HepG2 (cell line): ENCODE measurements around the gene PTGIR. TPM values are rescaled to one million over a fixed set of nuclear protein-coding genes. Genes with fewer than 3 reads are reported as not detected.

Experiments
- ATAC-seq: fragments of 200-7000 bp; cut with Tn5 transposase; 3 replicates; pipeline ENCODE4 v1.9.1; 2020; ENCODE audit warnings: mild to moderate bottlenecking, moderate library complexity
- BruUV-seq: library from RNA; stranded (reverse); fragments of 400-500 nt; replicated peaks from 2 replicates; lab custom pipeline; 2021; lab: Mats Ljungman, UMichigan
- CTCF ChIA-PET: fragments of 300-600 bp; formaldehyde crosslinking; extraction: SDS; loops from one replicate; lab custom pipeline; 2021; ENCODE audit warnings: low total read pairs, inconsistent platforms, low intra/inter-chr PET ratio; lab: Yijun Ruan, JAX
- POLR2A ChIA-PET: fragments of 350-600 bp; sonication (Branson Sonifier 250); formaldehyde crosslinking; loops from one replicate; lab custom pipeline; 2020; ENCODE audit warnings: antibody characterized with exemption, inconsistent platforms; lab: Yijun Ruan, JAX
- DNase-seq: peaks from one replicate; pipeline ENCODE4 v3.0.0-alpha.2; 2015; ENCODE audit warnings: low spot score
- FAIRE-seq: peaks from 3 replicates; lab custom pipeline; 2011; peaks lifted over from hg19 to GRCh38; lab: Jason Lieb, UNC
- H2AFZ ChIP-seq: one replicate; pipeline ENCODE4 v1.6.1; 2011; ENCODE audit warnings: low read length, inconsistent platforms
- H3K27ac ChIP-seq: fragments of 300-600 bp; 3 replicates; pipeline ENCODE4 v1.8.0; 2011; ENCODE audit warnings: mixed run types, mild to moderate bottlenecking, mixed read lengths, low read length, inconsistent platforms; ENCODE audit not compliant: insufficient read depth; ENCODE audit errors: extremely low read length
- H3K27me3 ChIP-seq, 2 experiments: fragments of 200-600 bp in 1 of 2; 2 replicates in 1 of 2; 3 replicates in 1 of 2; pipeline versions ENCODE4 v1.6.0 to v1.8.0; 2011; ENCODE audit warnings: low read length in 2 of 2, mild to moderate bottlenecking in 2 of 2, moderate library complexity in 2 of 2, inconsistent platforms in 1 of 2; ENCODE audit not compliant: insufficient read depth in 2 of 2, control insufficient read depth in 1 of 2
- H3K36me3 ChIP-seq, 2 experiments: fragments of 200-600 bp in 1 of 2; replicated peaks in 1 of 2; 2 replicates in 1 of 2; 3 replicates in 1 of 2; pipeline versions ENCODE4 v1.5.1 to v1.8.0; 2011; ENCODE audit warnings: low read length in 2 of 2, inconsistent platforms in 1 of 2; ENCODE audit not compliant: insufficient read depth in 2 of 2, control insufficient read depth in 1 of 2
- H3K4me1 ChIP-seq: 2 replicates; pipeline ENCODE4 v1.5.1; 2012; ENCODE audit warnings: low read length, inconsistent platforms; ENCODE audit not compliant: insufficient read depth
- H3K4me2 ChIP-seq: 2 replicates; pipeline ENCODE4 v1.6.0; 2011; ENCODE audit warnings: low read depth, low read length, inconsistent platforms
- H3K4me3 ChIP-seq, 3 experiments: fragments of 200-600 bp in 1 of 3; sonication (generic), shearing (Covaris generic) in 1 of 3; replicated peaks in 1 of 3; 2 replicates each; pipeline ENCODE4 v1.5.1; 2011 to 2016; ENCODE audit warnings: low read length in 3 of 3, inconsistent platforms in 2 of 3, low read depth in 2 of 3, mild to moderate bottlenecking in 2 of 3, control low read depth in 1 of 3, mixed read lengths in 1 of 3; ENCODE audit not compliant: insufficient read depth in 1 of 3
- H3K79me2 ChIP-seq: one replicate; pipeline ENCODE4 v1.6.1; 2011; ENCODE audit warnings: low read length, inconsistent platforms; ENCODE audit not compliant: insufficient read depth
- H3K9ac ChIP-seq: 2 replicates; pipeline ENCODE4 v1.6.0; 2011; ENCODE audit warnings: mild to moderate bottlenecking, low read depth, low read length, inconsistent platforms; ENCODE audit not compliant: insufficient read depth
- H3K9me3 ChIP-seq: 2 replicates; pipeline ENCODE4 v1.5.1; 2012; ENCODE audit warnings: mild to moderate bottlenecking, low read length
- H4K20me1 ChIP-seq: 2 replicates; pipeline ENCODE4 v1.6.0; 2011; ENCODE audit warnings: inconsistent platforms, mild to moderate bottlenecking, low read length, moderate library complexity; ENCODE audit not compliant: insufficient read depth
- ADNP ChIP-seq: sonication (generic); formaldehyde crosslinking; IDR thresholded peaks from 2 replicates; pipeline ENCODE4 v1.4.0; 2020; ENCODE audit warnings: missing genetic modification reagents
- AGO2 ChIP-seq: fragments of 200-400 bp; formaldehyde crosslinking; optimal IDR thresholded peaks from 2 replicates; pipeline ENCODE3; 2017; ENCODE audit warnings: mild to moderate bottlenecking, low read depth, low read length, moderate library complexity
- GLMP ChIP-seq: sonication (generic); formaldehyde crosslinking; IDR thresholded peaks from 2 replicates; pipeline ENCODE4 v1.9.0; 2021; ENCODE audit warnings: missing genetic modification reagents, mild to moderate bottlenecking, borderline replicate concordance
- HNRNPUL1 ChIP-seq: fragments of 200-400 bp; formaldehyde crosslinking; IDR thresholded peaks from 2 replicates; pipeline ENCODE4 v1.6.1; 2017; ENCODE audit warnings: low read depth, mild to moderate bottlenecking, low read length, moderate library complexity
- KDM3A ChIP-seq: IDR thresholded peaks from 2 replicates; pipeline ENCODE4 v1.6.1; 2018; ENCODE audit warnings: low read depth, missing compliant biosample characterization
- NFYB ChIP-seq: sonication (generic); formaldehyde crosslinking; IDR thresholded peaks from 2 replicates; pipeline ENCODE4 v1.4.0; 2020; ENCODE audit warnings: missing genetic modification reagents
- NONO ChIP-seq, 2 experiments: fragments of 450-650 bp in 1 of 2; sonication (generic) in 1 of 2; formaldehyde crosslinking in 1 of 2; IDR thresholded peaks in 1 of 2; conservative IDR thresholded peaks in 1 of 2; 2 replicates each; pipeline versions ENCODE4 v1.6.1 to v1.8.0; 2017 to 2022; ENCODE audit warnings: mild to moderate bottlenecking in 1 of 2, missing genetic modification reagents in 1 of 2, moderate library complexity in 1 of 2
- PAF1 ChIP-seq: IDR thresholded peaks from 2 replicates; pipeline ENCODE4 v1.6.1; 2016; ENCODE audit warnings: missing genetic modification reagents, missing compliant biosample characterization
- POLR2AphosphoS2 ChIP-seq: IDR thresholded peaks from 2 replicates; pipeline ENCODE4 v1.6.1; 2011; ENCODE audit warnings: low read depth, low read length, improper control_type of control experiment
- POLR2AphosphoS5 ChIP-seq: IDR thresholded peaks from 2 replicates; pipeline ENCODE4 v1.6.1; 2012; ENCODE audit warnings: low read depth, low read length
- POLR2G ChIP-seq: fragments of 200-400 bp; formaldehyde crosslinking; IDR thresholded peaks from 2 replicates; pipeline ENCODE4 v1.6.1; 2018; ENCODE audit warnings: mild to moderate bottlenecking, low read depth, low read length, moderate library complexity
- PREB ChIP-seq: sonication (generic); formaldehyde crosslinking; IDR thresholded peaks from 2 replicates; pipeline ENCODE4 v1.4.0; 2020; ENCODE audit warnings: missing genetic modification reagents
- RBM22 ChIP-seq: fragments of 200-400 bp; formaldehyde crosslinking; optimal IDR thresholded peaks from 2 replicates; pipeline ENCODE3; 2017; ENCODE audit warnings: mild to moderate bottlenecking, low read length, moderate library complexity
- SALL1 ChIP-seq: sonication (generic); formaldehyde crosslinking; IDR thresholded peaks from 2 replicates; pipeline ENCODE4 v1.8.0; 2022; ENCODE audit warnings: mild to moderate bottlenecking, missing genetic modification reagents
- SIN3B ChIP-seq: fragments of 150-350 bp; IDR thresholded peaks from 2 replicates; pipeline ENCODE4 v1.6.1; 2014; ENCODE audit warnings: low read length
- ZGPAT ChIP-seq: IDR thresholded peaks from 2 replicates; pipeline ENCODE4 v1.6.1; 2016; ENCODE audit warnings: mild to moderate bottlenecking
- ZNF121 ChIP-seq: sonication (generic); formaldehyde crosslinking; IDR thresholded peaks from 2 replicates; pipeline ENCODE4 v1.5.0; 2020; ENCODE audit warnings: mild to moderate bottlenecking, missing genetic modification reagents
- ZNF605 ChIP-seq: sonication (generic); formaldehyde crosslinking; IDR thresholded peaks from 2 replicates; pipeline ENCODE4 v1.8.0; 2022; ENCODE audit warnings: mild to moderate bottlenecking, missing genetic modification reagents
- WGBS: methylation state at CpG from one replicate; pipeline ENCODE4 v1.1.6; 2017; ENCODE audit warnings: low lambda C conversion rate; 5-methylcytosine and 5-hydroxymethylcytosine counted together
- in situ Hi-C: cut with HindIII; loops from 2 replicates; pipeline ENCODE4 v1.10.0; 2017; ENCODE audit warnings: low pct_unique_long_range_greater_than_20kb; ENCODE audit not compliant: extremely low pct_ligation_motif_present
- intact Hi-C: fragments of 100-400 bp; cut with micrococcal nuclease; formaldehyde crosslinking; loops from one replicate; pipeline ENCODE4 v1.10.0; 2022; ENCODE audit not compliant: unreplicated experiment
- polyA plus RNA-seq, 8 experiments: library from polyadenylated mRNA; depleted of rRNA in 3 of 8; stranded (reverse) in 7 of 8; unstranded in 1 of 8; fragments of >200 nt; fragmentation: Illumina TruSeq in 4 of 8; extraction: Trizol in 4 of 8; gene quantifications; 2 replicates each; pipeline versions ENCODE4 v1.2.1 to v1.2.3, GENCODE V29; 2011 to 2016; ENCODE audit warnings: low read depth in 4 of 8, missing spikeins in 1 of 8, mixed read lengths in 1 of 8; ENCODE audit not compliant: insufficient read depth in 1 of 8
- total RNA-seq, 5 experiments: library from RNA; depleted of rRNA; stranded (reverse); fragments of >200 nt; fragmentation: Illumina TruSeq; extraction: Trizol; gene quantifications; 2 replicates each; pipeline ENCODE4 v1.2.3, GENCODE V29; 2016; ENCODE audit warnings: low read depth in 1 of 5

PTGIR gene
- total and polyA plus RNA-seq, 2 of the 13 experiments (the other 11 are each of a cell fraction or from before 2014, with no cell fraction given), result not detected

GRCh38 chr19:46610851-46611770 is 13.8 kb downstream of the PTGIR start:
- peaks cover 24 to 43% of the 10 kb centered on the region in 2 experiments; a peak in 4 of 5 replicates for H3K36me3 ChIP-seq
- ATAC-seq, result no peak
- H3K9me3 ChIP-seq, result no peaks in the 10 kb centered on the region
- H3K79me2 ChIP-seq, result no peaks in the 10 kb centered on the region
- no TSS peak for BruUV-seq
- no peak overlapping the region for H3K9ac ChIP-seq
- H3K27ac ChIP-seq, result no peak overlapping the region
- H4K20me1 ChIP-seq, result no peaks in the 10 kb centered on the region
- ChIA-PET POLR2A (interaction anchor here (1.9 to 2.8 kb wide), 3 partner anchors 9 to 51 kb away, joined by 6 to 11 read pairs (median 10); partner anchors contain the start of genes CALM3 and DACT3), CTCF (no interaction called here)
- peaks cover 5% of the 10 kb centered on the region for H3K4me1 ChIP-seq
- intact Hi-C loops (loop anchor here (1.0 kb wide), 1 partner anchor 9 kb away; no protein-coding TSS in a partner anchor), in situ Hi-C loops (loop anchor here (10.0 kb wide), 1 partner anchor 54 kb away; the partner anchor contains the start of gene DACT3)
- no peaks in the 10 kb centered on the region for H3K27me3 ChIP-seq
- TF ChIP-seq ZNF605 (CRISPR knock-in tag), result no peak
- TF ChIP-seq ZNF121 (CRISPR knock-in tag), result peak; percentile 74
- TF ChIP-seq GLMP (CRISPR knock-in tag), result no peak
- no peak for TF ChIP-seq SIN3B
- no peak for TF ChIP-seq HNRNPUL1
- peak; percentile 9; the same call in 1 of the 2 replicates for TF ChIP-seq SALL1 (CRISPR knock-in tag)
- TF ChIP-seq POLR2G, result peak; percentile 61; the same call in 1 of the 2 replicates
- TF ChIP-seq ZGPAT (CRISPR knock-in tag), result 0 out of 2 replicates have a peak, but pooled peaks have one; percentile 18
- TF ChIP-seq AGO2, result peak; percentile 68
- TF ChIP-seq RBM22, result peak; percentile 95
- no peak for TF ChIP-seq KDM3A (CRISPR knock-in tag)
- TF ChIP-seq PREB (CRISPR knock-in tag), result no peak
- TF ChIP-seq ADNP (CRISPR knock-in tag), result no peak
- TF ChIP-seq POLR2AphosphoS5, result peak; percentile 46; the same call in 1 of the 2 replicates
- no peak for TF ChIP-seq NFYB (CRISPR knock-in tag)
- peak; percentile 75; the same call in 1 of the 2 replicates for TF ChIP-seq PAF1 (CRISPR knock-in tag)
- TF ChIP-seq POLR2AphosphoS2, result peak; percentile 31; the same call in 1 of the 2 replicates
- no peak for TF ChIP-seq NONO (IDR thresholded peaks at IDR 0.05)
- TF ChIP-seq NONO (CRISPR knock-in tag; conservative IDR thresholded peaks at IDR 0.05), result 0 out of 2 replicates have a peak, but pooled peaks have one; percentile 24
- no peak overlapping the region for H2AFZ ChIP-seq
- WGBS, result 93% methylated on average over 17 of the region's 17 CpGs
- no peak for FAIRE-seq
- no peak overlapping the region for H3K4me2 ChIP-seq
- no peak for DNase-seq
- no peak overlapping the region for H3K4me3 ChIP-seq
